Tibial nerve (tissue), 3 donors: ENCODE data around the gene ADAM10.

Source experiments
- CTCF ChIP-seq, 5 experiments: fragments of 200-600 bp in 3 of 5; fragments of 450-650 bp in 2 of 5; sonication (generic) in 3 of 5; IDR thresholded peaks; one replicate each; pipeline ENCODE4 v1.5.1; 2016 to 2019; ENCODE audit warnings: antibody characterized with exemption in 5 of 5, mild to moderate bottlenecking in 3 of 5, moderate library complexity in 2 of 5
- POLR2A ChIP-seq, 2 donors: fragments of 450-650 bp; IDR thresholded peaks; one replicate each; pipeline ENCODE4 v1.6.1; 2017; ENCODE audit warnings: antibody characterized with exemption in 2 of 2, mild to moderate bottlenecking in 2 of 2, moderate library complexity in 2 of 2

- TF ChIP-seq CTCF (IDR thresholded peaks at IDR 0.05) (no peak), POLR2A (IDR thresholded peaks at IDR 0.05) (no peak)
Observed at GRCh38 chr15:58762285-58762684, 12.8 kb upstream of the ADAM10 start.
